Neural progenitor cell (in vitro differentiated cells): ENCODE results near the gene ARSB. TPM values are rescaled to one million over a fixed set of nuclear protein-coding genes. Genes with fewer than 3 reads are reported as not detected.
"Not testable (repeated sequence)": the region's sequence is repeated elsewhere in the genome, so short reads cannot be mapped to it uniquely, and the experiment has no call there.

Source experiments
- DNase-seq: peaks from one replicate; pipeline ENCODE4 v3.0.0-alpha.2; 2016; ENCODE audit warnings: low spot score
- H2AFZ ChIP-seq: fragments of 200-600 bp; sonication (generic); replicated peaks from 2 replicates; pipeline ENCODE4 v1.6.1; 2016; ENCODE audit warnings: antibody characterized with exemption
- H3F3A ChIP-seq: fragments of 200-600 bp; sonication (generic); 2 replicates; pipeline ENCODE4 v1.6.1; 2016; ENCODE audit warnings: antibody characterized with exemption, low read depth
- H3K27ac ChIP-seq: fragments of 200-600 bp; sonication (generic); 2 replicates; pipeline ENCODE4 v1.5.1; 2016; ENCODE audit warnings: mild to moderate bottlenecking
- H3K27me3 ChIP-seq: fragments of 200-600 bp; sonication (generic); 2 replicates; pipeline ENCODE4 v1.6.1; 2016; ENCODE audit warnings: mild to moderate bottlenecking, moderate library complexity
- H3K36me3 ChIP-seq: fragments of 200-600 bp; sonication (generic); 2 replicates; pipeline ENCODE4 v1.5.1; 2016
- H3K4me1 ChIP-seq: fragments of 200-600 bp; sonication (generic); 2 replicates; pipeline ENCODE4 v1.6.1; 2016; ENCODE audit warnings: mixed run types
- H3K4me2 ChIP-seq: fragments of 200-600 bp; sonication (generic); 2 replicates; pipeline ENCODE4 v1.6.1; 2016
- H3K4me3 ChIP-seq: fragments of 200-600 bp; sonication (generic); 2 replicates; pipeline ENCODE4 v1.5.1; 2016
- H3K79me2 ChIP-seq: fragments of 200-600 bp; sonication (generic); 2 replicates; pipeline ENCODE4 v1.6.1; 2016; ENCODE audit warnings: low read depth
- H3K9ac ChIP-seq: fragments of 200-600 bp; sonication (generic); 2 replicates; pipeline ENCODE4 v1.6.1; 2016
- H3K9me3 ChIP-seq: fragments of 200-600 bp; sonication (generic); 2 replicates; pipeline ENCODE4 v1.5.1; 2016; ENCODE audit warnings: low read depth
- H4K20me1 ChIP-seq: fragments of 200-600 bp; sonication (generic); 2 replicates; pipeline ENCODE4 v1.6.1; 2016; ENCODE audit warnings: low read depth
- H3K27ac Mint-ChIP-seq: 3 replicates; pipeline ENCODE4 v1.8.0; 2021; ENCODE audit warnings: mixed read lengths
- H3K27me3 Mint-ChIP-seq: 2 replicates; pipeline ENCODE4 v1.8.0; 2022; ENCODE audit warnings: low read depth, mild to moderate bottlenecking, inconsistent platforms, moderate library complexity, mixed read lengths; ENCODE audit not compliant: insufficient read depth
- H3K36me3 Mint-ChIP-seq: 3 replicates; pipeline ENCODE4 v1.8.0; 2021; ENCODE audit warnings: mixed read lengths
- H3K4me1 Mint-ChIP-seq: 3 replicates; pipeline ENCODE4 v1.8.0; 2021; ENCODE audit warnings: mixed read lengths
- H3K4me3 Mint-ChIP-seq: 3 replicates; pipeline ENCODE4 v1.8.0; 2021; ENCODE audit warnings: mild to moderate bottlenecking, moderate library complexity, mixed read lengths
- H3K9me3 Mint-ChIP-seq: 3 replicates; pipeline ENCODE4 v1.8.0; 2020; ENCODE audit warnings: mixed read lengths
- EZH2 ChIP-seq: fragments of 200-600 bp; sonication (generic); IDR thresholded peaks from 2 replicates; pipeline ENCODE4 v1.6.1; 2017; ENCODE audit warnings: antibody characterized with exemption, mild to moderate bottlenecking, moderate library complexity
- EZH2phosphoT487 ChIP-seq: fragments of 200-600 bp; sonication (generic); IDR thresholded peaks from 2 replicates; pipeline ENCODE4 v1.6.1; 2017; ENCODE audit warnings: antibody characterized with exemption
- total RNA-seq: library from RNA; depleted of rRNA; stranded (reverse); fragments of >200 nt; gene quantifications from 2 replicates; pipeline ENCODE4 v1.2.3, GENCODE V29; 2015; ENCODE audit warnings: low replicate concordance
- TF ChIP-seq, protein P1 (sequence below): fragments of 200-600 bp; sonication (generic); IDR thresholded peaks from 2 replicates; pipeline ENCODE4 v1.5.1; 2017; ENCODE audit warnings: antibody characterized with exemption, mild to moderate bottlenecking

ARSB gene
- total RNA-seq, 1 donor from 2014 or later, result 15.3 TPM

DNA sequence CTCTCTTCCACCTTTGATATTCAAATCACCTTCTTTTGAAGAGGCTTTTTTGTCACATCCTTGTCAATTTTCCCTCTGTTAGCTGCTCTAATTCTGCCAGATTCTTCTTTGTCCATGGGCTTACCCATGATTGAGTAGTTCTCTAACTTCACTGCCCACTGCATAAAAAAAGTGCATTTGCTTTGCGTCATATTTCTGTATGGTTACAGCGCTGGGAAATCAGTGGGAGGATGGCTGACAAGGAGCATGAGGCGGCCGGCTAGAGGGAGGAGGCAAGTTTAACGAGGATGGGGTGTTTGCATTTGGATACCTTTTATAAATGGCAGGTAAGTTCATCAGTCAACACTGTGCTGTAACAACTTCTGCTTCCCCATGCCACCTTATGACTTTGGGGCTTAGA lies 220.0 kb downstream of the ARSB start:
- no peaks in the 10 kb centered on the region for H3K79me2 ChIP-seq
- H3K9me3 ChIP-seq, result no peaks in the 10 kb centered on the region
- H3K27ac ChIP-seq, result no peak overlapping the region
- Mint-ChIP-seq H3K27ac (no peak overlapping the region), H3K4me1 (no peaks in the 10 kb centered on the region), H3K4me3 (no peak overlapping the region), H3K9me3 (peaks cover 2% of the 10 kb centered on the region), H3K36me3 (no peaks in the 10 kb centered on the region), H3K27me3 (peaks cover 15% of the 10 kb centered on the region)
- TF ChIP-seq EZH2phosphoT487 (no peak), EZH2 (no peak)
- TF ChIP-seq, protein P1, sequence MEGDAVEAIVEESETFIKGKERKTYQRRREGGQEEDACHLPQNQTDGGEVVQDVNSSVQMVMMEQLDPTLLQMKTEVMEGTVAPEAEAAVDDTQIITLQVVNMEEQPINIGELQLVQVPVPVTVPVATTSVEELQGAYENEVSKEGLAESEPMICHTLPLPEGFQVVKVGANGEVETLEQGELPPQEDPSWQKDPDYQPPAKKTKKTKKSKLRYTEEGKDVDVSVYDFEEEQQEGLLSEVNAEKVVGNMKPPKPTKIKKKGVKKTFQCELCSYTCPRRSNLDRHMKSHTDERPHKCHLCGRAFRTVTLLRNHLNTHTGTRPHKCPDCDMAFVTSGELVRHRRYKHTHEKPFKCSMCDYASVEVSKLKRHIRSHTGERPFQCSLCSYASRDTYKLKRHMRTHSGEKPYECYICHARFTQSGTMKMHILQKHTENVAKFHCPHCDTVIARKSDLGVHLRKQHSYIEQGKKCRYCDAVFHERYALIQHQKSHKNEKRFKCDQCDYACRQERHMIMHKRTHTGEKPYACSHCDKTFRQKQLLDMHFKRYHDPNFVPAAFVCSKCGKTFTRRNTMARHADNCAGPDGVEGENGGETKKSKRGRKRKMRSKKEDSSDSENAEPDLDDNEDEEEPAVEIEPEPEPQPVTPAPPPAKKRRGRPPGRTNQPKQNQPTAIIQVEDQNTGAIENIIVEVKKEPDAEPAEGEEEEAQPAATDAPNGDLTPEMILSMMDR, result no peak
- no peak overlapping the region for H3K9ac ChIP-seq
- H3K36me3 ChIP-seq, result no peaks in the 10 kb centered on the region
- no peak overlapping the region for H2AFZ ChIP-seq
- no peak overlapping the region for H3K4me3 ChIP-seq
- DNase-seq, result no peak
- H3K4me1 ChIP-seq, result peaks cover 7% of the 10 kb centered on the region
- no peaks in the 10 kb centered on the region for H3K27me3 ChIP-seq
- no peaks in the 10 kb centered on the region for H4K20me1 ChIP-seq
- no peaks in the 10 kb centered on the region for H3F3A ChIP-seq
- H3K4me2 ChIP-seq, result no peak overlapping the region

DNA sequence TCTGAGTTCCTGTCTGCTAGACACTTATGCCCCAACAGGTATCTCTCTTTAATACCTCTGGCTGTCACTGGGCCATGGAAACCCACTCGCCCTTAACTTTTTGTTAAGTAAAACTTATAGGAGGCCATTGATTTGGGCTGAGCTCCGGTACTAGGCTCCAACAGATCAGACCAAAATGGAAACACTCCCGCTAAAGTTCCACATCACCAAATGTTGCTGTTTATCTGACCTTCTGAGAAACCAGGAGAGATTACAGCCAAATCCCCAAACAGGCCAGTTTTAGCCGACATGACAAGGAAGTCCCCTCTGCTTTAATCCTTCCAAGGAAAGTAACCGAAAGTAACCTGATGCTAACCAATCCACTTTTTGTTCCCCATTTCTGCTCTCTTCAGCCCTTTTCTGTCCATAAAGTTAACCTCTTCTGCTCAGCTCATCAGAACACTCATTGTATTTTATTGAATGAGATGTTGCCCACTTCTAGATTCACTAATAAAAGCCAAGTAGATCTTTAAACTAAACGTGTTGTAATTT lies 221.4 kb downstream of the ARSB start:
- no peaks in the 10 kb centered on the region for H3K27me3 ChIP-seq
- H3K36me3 ChIP-seq, result no peaks in the 10 kb centered on the region
- no peak overlapping the region for H3K27ac ChIP-seq
- TF ChIP-seq, protein P1, result no peak
- TF ChIP-seq EZH2phosphoT487 (no peak), EZH2 (no peak)
- no peaks in the 10 kb centered on the region for H4K20me1 ChIP-seq
- H3K9me3 ChIP-seq, result no peaks in the 10 kb centered on the region
- H3K79me2 ChIP-seq, result no peaks in the 10 kb centered on the region
- no peak overlapping the region for H3K9ac ChIP-seq
- Mint-ChIP-seq H3K27ac (no peak overlapping the region), H3K9me3 (peaks cover 2% of the 10 kb centered on the region), H3K4me1 (no peaks in the 10 kb centered on the region), H3K27me3 (peaks cover 8% of the 10 kb centered on the region), H3K36me3 (peaks cover 2% of the 10 kb centered on the region), H3K4me3 (no peak overlapping the region)
- H3F3A ChIP-seq, result no peaks in the 10 kb centered on the region
- no peak overlapping the region for H3K4me2 ChIP-seq
- H2AFZ ChIP-seq, result peak overlapping the region; percentile 42
- H3K4me3 ChIP-seq, result no peak overlapping the region
- peaks cover 7% of the 10 kb centered on the region for H3K4me1 ChIP-seq
- no peak for DNase-seq

DNA sequence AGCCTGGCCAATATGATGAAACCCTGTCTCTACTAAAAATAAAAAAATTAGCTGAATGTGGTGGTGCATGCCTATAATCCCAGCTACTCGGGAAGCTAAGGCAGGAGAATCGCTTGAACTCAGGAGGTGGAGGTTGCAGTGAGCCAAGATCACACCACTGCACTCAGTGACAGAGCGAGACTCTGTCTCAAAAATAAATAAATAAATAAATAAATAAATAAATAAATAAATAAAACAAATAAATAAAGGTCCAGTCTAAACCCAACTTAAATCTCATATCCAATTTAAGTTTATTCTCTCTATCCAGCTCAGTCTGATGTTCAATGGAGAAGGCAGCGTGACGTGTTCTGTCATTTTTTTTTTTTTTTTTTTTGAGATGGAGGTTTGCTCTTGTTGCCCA lies 222.4 kb downstream of the ARSB start:
- H3K9ac ChIP-seq, H2AFZ ChIP-seq, H3K27me3 ChIP-seq, H3K36me3 Mint-ChIP-seq, H3K9me3 Mint-ChIP-seq, H3K4me2 ChIP-seq, DNase-seq, H3K27ac Mint-ChIP-seq, H3K36me3 ChIP-seq, H4K20me1 ChIP-seq, H3K9me3 ChIP-seq, H3K4me3 ChIP-seq, H3K27me3 Mint-ChIP-seq, H3K27ac ChIP-seq, H3K4me1 Mint-ChIP-seq, H3K4me3 Mint-ChIP-seq, H3K79me2 ChIP-seq, H3F3A ChIP-seq, H3K4me1 ChIP-seq: not testable (repeated sequence)

DNA sequence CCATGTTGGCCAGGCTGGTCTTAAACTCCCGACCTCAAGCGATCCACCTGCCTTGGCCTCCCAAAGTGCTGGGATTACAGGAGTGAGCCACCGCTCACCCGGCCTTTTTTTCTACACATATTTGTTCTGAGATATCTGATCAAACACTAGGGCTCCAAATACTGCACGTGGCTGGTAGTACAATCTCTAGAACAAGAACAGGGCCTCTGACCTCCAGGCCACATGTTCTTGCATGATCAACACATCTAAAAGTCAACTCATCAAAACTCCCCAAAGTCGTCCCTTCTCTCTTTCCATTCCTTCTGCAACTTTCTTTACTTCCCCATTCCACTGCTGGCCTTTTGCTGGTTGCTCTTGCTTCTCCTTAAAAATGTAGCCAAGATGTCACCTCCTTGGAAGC lies 223.3 kb downstream of the ARSB start:
- H4K20me1 ChIP-seq, result no peaks in the 10 kb centered on the region
- H3K4me3 ChIP-seq, result no peak overlapping the region
- H3K9ac ChIP-seq, result no peak overlapping the region
- H3K27ac Mint-ChIP-seq, result no peak overlapping the region
- no peaks in the 10 kb centered on the region for H3K27me3 ChIP-seq
- H3K79me2 ChIP-seq, result no peaks in the 10 kb centered on the region
- H2AFZ ChIP-seq, result no peak overlapping the region
- no peaks in the 10 kb centered on the region for H3K9me3 ChIP-seq
- no peak overlapping the region for H3K27ac ChIP-seq
- H3K36me3 Mint-ChIP-seq, result peaks cover 2% of the 10 kb centered on the region
- peaks cover 10% of the 10 kb centered on the region for H3K27me3 Mint-ChIP-seq
- no peaks in the 10 kb centered on the region for H3K36me3 ChIP-seq
- peaks cover 7% of the 10 kb centered on the region for H3K4me1 ChIP-seq
- no peak overlapping the region for H3K4me2 ChIP-seq
- no peak for DNase-seq
- H3K4me3 Mint-ChIP-seq, result no peak overlapping the region
- H3K4me1 Mint-ChIP-seq, result peaks cover 5% of the 10 kb centered on the region
- no peaks in the 10 kb centered on the region for H3F3A ChIP-seq
- TF ChIP-seq EZH2 (no peak), EZH2phosphoT487 (no peak)
- TF ChIP-seq, protein P1, result no peak
- peaks cover 2% of the 10 kb centered on the region for H3K9me3 Mint-ChIP-seq
